Neural progenitor cell (in vitro differentiated cells): Measurements from ENCODE around the gene PRPSAP1.

Source experiments
- EZH2 ChIP-seq: fragments of 200-600 bp; sonication (generic); IDR thresholded peaks from 2 replicates; pipeline ENCODE4 v1.6.1; 2017; ENCODE audit warnings: antibody characterized with exemption, mild to moderate bottlenecking, moderate library complexity
- EZH2phosphoT487 ChIP-seq: fragments of 200-600 bp; sonication (generic); IDR thresholded peaks from 2 replicates; pipeline ENCODE4 v1.6.1; 2017; ENCODE audit warnings: antibody characterized with exemption
- TF ChIP-seq, protein P1 (sequence below): fragments of 200-600 bp; sonication (generic); IDR thresholded peaks from 2 replicates; pipeline ENCODE4 v1.5.1; 2017; ENCODE audit warnings: antibody characterized with exemption, mild to moderate bottlenecking

DNA sequence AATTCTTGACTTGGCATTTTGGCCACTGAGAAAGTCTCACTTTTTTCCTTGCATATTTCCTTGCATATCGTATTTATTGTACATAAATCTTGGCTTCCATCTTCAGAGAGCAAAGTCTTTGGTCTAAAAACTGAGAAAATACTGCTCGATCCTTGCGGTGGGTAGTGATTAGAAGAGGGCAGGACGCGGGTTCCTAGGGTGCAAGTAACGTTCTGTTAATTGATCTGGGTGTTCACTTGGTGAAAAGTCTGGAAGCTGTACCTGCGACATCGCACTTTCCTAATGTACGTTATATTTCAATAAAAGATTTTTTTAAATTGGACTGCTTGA lies 89.3 kb downstream of the PRPSAP1 start:
- TF ChIP-seq, protein P1, sequence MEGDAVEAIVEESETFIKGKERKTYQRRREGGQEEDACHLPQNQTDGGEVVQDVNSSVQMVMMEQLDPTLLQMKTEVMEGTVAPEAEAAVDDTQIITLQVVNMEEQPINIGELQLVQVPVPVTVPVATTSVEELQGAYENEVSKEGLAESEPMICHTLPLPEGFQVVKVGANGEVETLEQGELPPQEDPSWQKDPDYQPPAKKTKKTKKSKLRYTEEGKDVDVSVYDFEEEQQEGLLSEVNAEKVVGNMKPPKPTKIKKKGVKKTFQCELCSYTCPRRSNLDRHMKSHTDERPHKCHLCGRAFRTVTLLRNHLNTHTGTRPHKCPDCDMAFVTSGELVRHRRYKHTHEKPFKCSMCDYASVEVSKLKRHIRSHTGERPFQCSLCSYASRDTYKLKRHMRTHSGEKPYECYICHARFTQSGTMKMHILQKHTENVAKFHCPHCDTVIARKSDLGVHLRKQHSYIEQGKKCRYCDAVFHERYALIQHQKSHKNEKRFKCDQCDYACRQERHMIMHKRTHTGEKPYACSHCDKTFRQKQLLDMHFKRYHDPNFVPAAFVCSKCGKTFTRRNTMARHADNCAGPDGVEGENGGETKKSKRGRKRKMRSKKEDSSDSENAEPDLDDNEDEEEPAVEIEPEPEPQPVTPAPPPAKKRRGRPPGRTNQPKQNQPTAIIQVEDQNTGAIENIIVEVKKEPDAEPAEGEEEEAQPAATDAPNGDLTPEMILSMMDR = no peak
- TF ChIP-seq EZH2 (no peak), EZH2phosphoT487 (no peak)
